ENCODE results near the gene FANCE. TPM values are rescaled to one million over a fixed set of nuclear protein-coding genes. Genes with fewer than 3 reads are reported as not detected.

Gene FANCE
- polyA plus RNA-seq, 3 donors, result 1.8 to 3.0 (median 2.9) TPM

DNA sequence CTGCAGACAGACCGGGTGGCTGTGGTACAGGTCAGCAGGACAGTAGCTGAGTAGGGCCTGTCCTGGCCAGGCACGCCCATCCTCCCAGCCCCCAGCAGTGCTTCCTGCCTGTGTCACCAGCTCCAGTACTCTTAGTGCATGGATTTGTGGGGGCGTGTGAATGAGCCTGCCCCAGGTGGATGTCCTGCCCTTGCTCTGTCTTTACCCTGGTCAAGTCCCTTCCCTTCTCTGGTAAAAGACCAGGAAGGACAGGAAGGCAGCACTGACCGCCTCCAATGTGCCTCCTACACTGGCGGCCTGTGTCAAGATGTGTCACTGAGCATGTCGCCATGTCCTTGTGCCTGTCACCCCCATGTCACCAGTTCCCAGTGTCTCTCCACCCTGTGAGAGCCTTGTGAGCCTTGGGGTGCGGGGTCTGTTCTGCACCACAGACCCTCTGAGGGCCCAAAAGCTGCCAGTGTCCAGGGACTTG, 32.8 kb downstream of the FANCE start:
- Histone ChIP-seq H3K4me1 (ENCODE audit: control insufficient read depth in 1 of 2, insufficient read depth in 2 of 2, low read length in 2 of 2) (peaks cover 11 to 12% of the 10 kb centered on the region in 2 donors), H3K4me2 (replicated peaks; ENCODE audit: extremely low read depth, low read length, poor library complexity, severe bottlenecking) (no peak overlapping the region), H3K36me3 (replicated peaks in 1 of 2; ENCODE audit: control insufficient read depth in 1 of 2, insufficient read depth in 2 of 2, low read length in 2 of 2) (no peaks in the 10 kb centered on the region), H3K4me3 (replicated peaks in 1 of 3; ENCODE audit: low read depth in 2 of 3, low read length in 3 of 3) (no peak overlapping the region), H3K27me3 (ENCODE audit: control insufficient read depth in 2 of 2, insufficient read depth in 2 of 2, low read length in 2 of 2) (peaks cover 0 to 4% of the 10 kb centered on the region in 2 donors), H2AFZ (ENCODE audit: insufficient read depth, low read depth, low read length, poor library complexity, severe bottlenecking) (no peak overlapping the region), H4K20me1 (ENCODE audit: insufficient read depth, low read length) (no peaks in the 10 kb centered on the region), H3K27ac (ENCODE audit: low read depth in 1 of 2, low read length in 2 of 2) (no peak overlapping the region), H3K9ac (ENCODE audit: insufficient read depth, low read length, poor library complexity, severe bottlenecking) (no peak overlapping the region), H3K9me3 (replicated peaks in 1 of 2; ENCODE audit: control insufficient read depth in 1 of 2, insufficient read depth in 1 of 2, low read length in 2 of 2) (no peaks in the 10 kb centered on the region), H3K79me2 (ENCODE audit: insufficient read depth, low read length) (no peaks in the 10 kb centered on the region)
- H3K4me1 Mint-ChIP-seq, result peaks cover 16% of the 10 kb centered on the region
- no peaks in the 10 kb centered on the region for H3K36me3 Mint-ChIP-seq
- DNase-seq, result no peak
- intact Hi-C loops (cut with micrococcal nuclease), result no loop called here
- H3K4me3 Mint-ChIP-seq, result no peak overlapping the region
- H3K27ac Mint-ChIP-seq, result no peak overlapping the region
- WGBS (ENCODE audit: insufficient coverage), result 83% methylated on average over 5 of the region's 7 CpGs
- peaks cover 8 to 20% (median 10%) of the 10 kb centered on the region in 3 donors for H3K27me3 Mint-ChIP-seq (ENCODE audit: low read depth in 3 of 3)
- H3K9me3 Mint-ChIP-seq, result no peaks in the 10 kb centered on the region
- TF ChIP-seq, protein P1, sequence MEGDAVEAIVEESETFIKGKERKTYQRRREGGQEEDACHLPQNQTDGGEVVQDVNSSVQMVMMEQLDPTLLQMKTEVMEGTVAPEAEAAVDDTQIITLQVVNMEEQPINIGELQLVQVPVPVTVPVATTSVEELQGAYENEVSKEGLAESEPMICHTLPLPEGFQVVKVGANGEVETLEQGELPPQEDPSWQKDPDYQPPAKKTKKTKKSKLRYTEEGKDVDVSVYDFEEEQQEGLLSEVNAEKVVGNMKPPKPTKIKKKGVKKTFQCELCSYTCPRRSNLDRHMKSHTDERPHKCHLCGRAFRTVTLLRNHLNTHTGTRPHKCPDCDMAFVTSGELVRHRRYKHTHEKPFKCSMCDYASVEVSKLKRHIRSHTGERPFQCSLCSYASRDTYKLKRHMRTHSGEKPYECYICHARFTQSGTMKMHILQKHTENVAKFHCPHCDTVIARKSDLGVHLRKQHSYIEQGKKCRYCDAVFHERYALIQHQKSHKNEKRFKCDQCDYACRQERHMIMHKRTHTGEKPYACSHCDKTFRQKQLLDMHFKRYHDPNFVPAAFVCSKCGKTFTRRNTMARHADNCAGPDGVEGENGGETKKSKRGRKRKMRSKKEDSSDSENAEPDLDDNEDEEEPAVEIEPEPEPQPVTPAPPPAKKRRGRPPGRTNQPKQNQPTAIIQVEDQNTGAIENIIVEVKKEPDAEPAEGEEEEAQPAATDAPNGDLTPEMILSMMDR (IDR thresholded peaks at IDR 0.05), result no peak

DNA sequence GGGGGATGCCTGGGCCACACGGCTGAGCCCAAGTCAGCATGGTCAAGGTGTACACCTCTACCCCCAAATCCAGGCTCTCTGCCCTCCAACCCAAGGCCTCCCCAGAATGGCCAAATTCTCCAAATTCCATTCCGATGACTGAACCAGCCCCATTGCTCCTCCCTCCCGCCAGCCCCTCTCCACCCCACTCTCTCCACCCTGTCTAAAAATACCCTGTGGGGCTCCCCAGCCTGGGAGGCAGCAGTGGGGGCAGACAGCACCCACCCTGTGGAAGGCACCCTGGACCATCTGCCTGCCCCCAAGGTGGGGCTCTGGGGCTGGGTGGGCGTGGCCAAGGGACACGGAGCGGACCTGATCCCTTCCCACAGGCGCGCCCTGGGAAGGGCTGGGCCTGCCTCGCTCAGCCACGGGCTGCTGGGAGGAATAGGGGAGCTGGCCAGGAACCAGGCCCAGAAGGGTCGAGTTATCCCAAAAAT, 33.3 kb downstream of the FANCE start:
- Histone ChIP-seq H3K79me2 (ENCODE audit: insufficient read depth, low read length) (no peaks in the 10 kb centered on the region), H4K20me1 (ENCODE audit: insufficient read depth, low read length) (no peaks in the 10 kb centered on the region), H3K9me3 (replicated peaks in 1 of 2; ENCODE audit: control insufficient read depth in 1 of 2, insufficient read depth in 1 of 2, low read length in 2 of 2) (no peaks in the 10 kb centered on the region), H3K36me3 (replicated peaks in 1 of 2; ENCODE audit: control insufficient read depth in 1 of 2, insufficient read depth in 2 of 2, low read length in 2 of 2) (no peaks in the 10 kb centered on the region), H3K27me3 (ENCODE audit: control insufficient read depth in 2 of 2, insufficient read depth in 2 of 2, low read length in 2 of 2) (peaks cover 0 to 9% of the 10 kb centered on the region in 2 donors), H2AFZ (ENCODE audit: insufficient read depth, low read depth, low read length, poor library complexity, severe bottlenecking) (no peak overlapping the region), H3K4me1 (ENCODE audit: control insufficient read depth in 1 of 2, insufficient read depth in 2 of 2, low read length in 2 of 2) (peaks cover 11 to 12% of the 10 kb centered on the region in 2 donors), H3K4me2 (replicated peaks; ENCODE audit: extremely low read depth, low read length, poor library complexity, severe bottlenecking) (no peak overlapping the region), H3K9ac (ENCODE audit: insufficient read depth, low read length, poor library complexity, severe bottlenecking) (no peak overlapping the region), H3K4me3 (replicated peaks in 1 of 3; ENCODE audit: low read depth in 2 of 3, low read length in 3 of 3) (no peak overlapping the region), H3K27ac (ENCODE audit: low read depth in 1 of 2, low read length in 2 of 2) (no peak overlapping the region)
- no peak overlapping the region for H3K4me3 Mint-ChIP-seq
- H3K9me3 Mint-ChIP-seq, result no peaks in the 10 kb centered on the region
- 93% methylated on average over 4 of the region's 11 CpGs for WGBS (ENCODE audit: insufficient coverage)
- H3K27me3 Mint-ChIP-seq (ENCODE audit: low read depth in 3 of 3), result peaks cover 11 to 25% (median 13%) of the 10 kb centered on the region in 3 donors
- DNase-seq, result no peak
- intact Hi-C loops (cut with micrococcal nuclease), result no loop called here
- TF ChIP-seq, protein P1 (IDR thresholded peaks at IDR 0.05), result no peak
- H3K36me3 Mint-ChIP-seq, result no peaks in the 10 kb centered on the region
- H3K27ac Mint-ChIP-seq, result no peak overlapping the region
- H3K4me1 Mint-ChIP-seq, result peaks cover 16% of the 10 kb centered on the region

All from CD14-positive monocyte (primary cell).